Pulmonary artery endothelial cell (primary cell): Measurements from ENCODE around the gene HRNR. TPM values are rescaled to one million over a fixed set of nuclear protein-coding genes. Genes with fewer than 3 reads are reported as not detected.

ENCODE experiments used
- total RNA-seq: library from RNA; depleted of rRNA; stranded (reverse); fragments of >200 nt; gene quantifications from 2 replicates; pipeline ENCODE4 v1.2.3, GENCODE V29; 2014

Gene HRNR
- total RNA-seq, 1 donor from 2014 or later, result not detected

Other genes starting within 250 kb of the HRNR start
- gene S100A10, start 230.3 kb downstream of the HRNR start, total RNA-seq, result 144 and 182 TPM in 2 replicates
- gene S100A11, start 187.2 kb downstream of the HRNR start, total RNA-seq, result 22.9 and 33.5 TPM in 2 replicates
- gene TCHHL1, start 135.1 kb downstream of the HRNR start, total RNA-seq, result not detected in 2 replicates
- under 0.01 TPM in 1 of 2 replicates, not detected in the other for gene TCHH, start 108.7 kb downstream of the HRNR start, total RNA-seq
- gene RPTN, start 65.0 kb downstream of the HRNR start, total RNA-seq, result not detected in 2 replicates
- not detected in 2 replicates for gene FLG, start 101.0 kb upstream of the HRNR start, total RNA-seq
- gene FLG2, start 135.8 kb upstream of the HRNR start, total RNA-seq, result not detected in 2 replicates
- not detected in 2 replicates for gene CRNN, start 190.1 kb upstream of the HRNR start, total RNA-seq